ENCODE measurements around the gene INPP4B.
A peak's percentile ranks its signal among the peaks of the same experiment; 100 is the strongest.
"Not testable (repeated sequence)": the region's sequence is repeated elsewhere in the genome, so short reads cannot be mapped to it uniquely, and the experiment has no call there.

Gene INPP4B

DNA sequence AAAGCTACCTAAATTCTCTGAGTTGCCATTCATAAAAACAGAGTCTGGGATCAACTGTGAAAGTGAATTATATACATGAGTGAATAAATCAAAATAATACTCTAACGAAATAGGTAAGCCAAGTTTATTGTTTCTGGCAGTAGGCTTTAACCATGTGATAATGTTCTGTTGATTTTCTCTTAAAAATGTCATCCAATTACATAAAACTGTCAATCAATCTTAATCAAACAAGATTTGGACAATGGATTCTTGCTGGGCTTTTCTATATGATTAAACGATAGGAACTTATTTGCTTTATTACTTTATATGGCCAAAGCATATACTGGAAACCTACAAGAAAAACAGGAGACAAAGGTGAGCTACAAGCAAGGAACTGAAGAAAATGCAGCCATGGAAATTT is 148.8 kb downstream of the INPP4B start:
- no peak for DNase-seq (ENCODE audit: low read depth)
- no peak overlapping the region for H3K4me3 ChIP-seq (ENCODE audit: low read depth, low read length)

DNA sequence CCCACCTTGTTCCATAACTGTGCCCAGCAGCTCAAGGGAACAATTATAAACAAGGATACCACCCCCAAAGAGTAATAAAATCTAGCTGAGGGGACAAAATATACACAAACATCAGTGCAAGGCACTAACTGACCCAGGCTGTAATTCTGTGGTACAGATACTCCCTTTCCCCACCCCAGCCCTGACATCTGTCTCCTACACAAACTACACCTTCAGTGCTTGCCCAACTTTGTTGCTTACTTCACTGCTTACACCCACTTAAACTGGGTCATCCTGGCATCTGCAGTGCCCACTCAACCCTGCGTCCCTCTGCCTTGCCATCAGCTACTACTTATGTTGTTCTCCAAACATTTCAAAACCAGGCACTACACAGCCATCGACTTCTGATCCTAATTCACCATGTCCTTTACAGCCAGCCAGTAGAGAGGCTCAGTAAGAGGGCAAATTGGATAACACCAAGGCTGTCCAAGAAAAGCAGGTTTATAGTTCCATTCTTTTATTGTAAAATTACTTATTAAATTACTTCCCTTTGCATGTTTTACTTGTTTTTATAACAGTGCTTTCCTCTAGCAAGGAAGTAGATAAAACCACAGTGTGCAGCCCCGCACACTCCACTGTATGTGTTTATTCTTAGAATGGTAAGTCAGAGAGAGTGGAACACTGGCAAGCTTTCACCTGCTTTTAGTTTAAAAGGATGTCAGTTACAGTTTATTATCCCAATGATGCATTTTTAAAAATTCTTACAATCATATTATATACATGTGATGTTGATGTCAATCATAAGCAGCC is 149.6 kb downstream of the INPP4B start:
- DNase-seq (ENCODE audit: low read depth): no peak
- H3K4me3 ChIP-seq (ENCODE audit: low read depth, low read length): no peak overlapping the region

DNA sequence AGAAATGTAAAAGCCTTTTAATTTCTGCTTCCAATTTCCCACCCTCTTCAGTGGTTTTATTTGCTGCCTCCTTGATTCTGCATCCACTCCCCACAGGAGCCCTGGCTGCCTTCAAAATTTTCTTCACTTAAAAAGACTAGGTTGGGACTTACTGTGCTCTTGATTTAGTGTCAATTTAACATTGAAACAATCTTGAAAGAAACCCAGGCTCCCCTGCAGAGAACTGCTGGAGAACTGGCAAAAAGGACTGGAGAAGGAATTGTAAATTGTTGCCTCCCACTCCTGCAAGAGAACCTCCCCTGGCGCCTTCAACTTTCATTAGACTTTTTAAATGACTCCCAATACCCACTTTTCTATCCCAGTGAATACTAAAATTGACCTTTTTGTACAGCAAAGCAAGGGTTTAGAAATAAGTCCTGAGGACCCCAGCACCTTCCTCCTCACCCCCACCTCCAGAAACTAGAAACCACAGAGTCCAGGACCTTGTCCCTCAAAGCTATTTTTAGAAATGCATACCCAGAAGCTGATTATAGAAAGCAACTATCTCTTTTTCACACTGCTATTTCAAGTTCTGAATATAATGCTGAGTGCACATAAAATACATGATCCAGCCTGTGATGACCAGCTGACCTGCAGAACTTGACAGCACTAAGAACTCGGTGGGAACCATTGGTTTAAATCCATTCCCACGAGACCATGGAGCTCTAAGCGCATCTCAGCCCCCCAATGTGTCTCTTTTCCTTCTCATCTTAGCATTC is 155.5 kb downstream of the INPP4B start:
- H3K4me3 ChIP-seq (ENCODE audit: low read depth, low read length): no peak overlapping the region
- DNase-seq (ENCODE audit: low read depth): no peak

DNA sequence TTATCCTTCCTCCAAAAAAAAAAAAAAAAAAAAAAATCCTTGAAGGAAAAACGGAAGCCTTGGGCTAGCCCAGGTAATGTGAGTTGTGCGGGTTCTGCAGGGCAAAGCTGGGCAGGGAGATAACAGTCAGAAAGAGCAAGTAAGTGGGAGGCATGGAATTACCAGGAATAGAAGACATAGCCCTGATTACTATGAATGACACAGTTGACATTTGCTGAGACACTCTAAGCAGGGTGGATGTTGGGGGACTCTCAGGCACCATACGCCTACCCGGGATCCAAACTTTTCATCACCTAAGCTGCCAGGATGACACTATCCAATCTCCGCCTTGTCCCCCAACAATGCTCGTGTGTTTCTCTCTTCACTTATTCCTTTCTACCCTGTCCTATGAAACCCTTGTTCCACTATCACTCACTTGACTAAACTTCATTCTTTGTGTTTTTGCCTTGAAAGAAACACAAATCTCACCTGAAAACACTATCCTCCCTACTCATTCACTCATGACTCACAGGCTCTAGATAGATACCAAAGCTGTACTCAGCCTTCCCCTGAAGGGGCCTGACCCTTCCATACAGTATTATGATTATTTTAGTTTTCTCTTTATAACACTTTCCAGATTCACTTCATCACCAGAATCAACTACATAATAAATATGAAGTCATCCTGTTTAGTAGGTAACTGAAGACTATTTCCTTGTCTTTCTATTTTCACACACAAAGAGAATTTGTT is 158.4 kb downstream of the INPP4B start:
- no peak overlapping the region for H3K4me3 ChIP-seq (ENCODE audit: low read depth, low read length)
- DNase-seq (ENCODE audit: low read depth): no peak

DNA sequence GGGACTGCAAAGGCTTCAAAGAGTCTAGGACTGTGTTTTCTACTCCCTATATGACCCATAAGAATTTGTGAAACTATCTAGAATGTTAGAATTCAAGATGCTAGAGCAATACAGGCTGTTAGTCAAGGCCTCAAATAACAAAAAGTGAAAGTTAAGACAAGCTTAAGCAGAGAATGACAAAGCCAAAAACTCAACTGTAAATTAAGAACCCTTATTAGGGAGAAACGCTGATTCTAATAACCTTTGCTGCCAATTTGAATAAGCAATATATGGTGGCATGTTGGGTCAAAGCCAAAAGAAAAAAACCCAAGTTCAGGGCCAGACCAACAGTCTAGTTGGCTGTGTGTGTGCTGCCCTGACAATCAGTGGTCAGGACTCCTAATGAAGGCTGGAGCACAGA is 160.0 kb downstream of the INPP4B start:
- no peak overlapping the region for H3K4me3 ChIP-seq (ENCODE audit: low read depth, low read length)
- no peak for DNase-seq (ENCODE audit: low read depth)

DNA sequence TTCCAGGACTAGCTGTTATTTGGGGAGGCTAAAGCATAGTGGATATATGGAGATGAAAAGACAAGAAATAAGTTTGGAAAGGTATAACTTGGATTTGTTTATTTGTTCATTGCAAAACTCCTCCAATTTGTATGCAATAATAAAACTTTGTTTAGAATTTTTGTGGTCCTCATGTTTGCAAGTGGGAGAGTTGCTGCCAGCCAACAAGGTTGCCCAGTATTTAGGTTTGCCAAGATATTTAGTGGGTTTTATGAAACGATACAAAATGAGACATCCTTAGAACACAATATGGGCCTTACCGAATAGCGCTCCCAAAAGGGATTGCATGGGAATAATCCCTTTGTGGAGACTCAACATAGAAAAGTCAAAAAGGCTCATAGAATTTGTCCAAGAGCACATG is 162.1 kb downstream of the INPP4B start:
- H3K4me3 ChIP-seq (ENCODE audit: low read depth, low read length): no peak overlapping the region
- DNase-seq (ENCODE audit: low read depth): no peak

DNA sequence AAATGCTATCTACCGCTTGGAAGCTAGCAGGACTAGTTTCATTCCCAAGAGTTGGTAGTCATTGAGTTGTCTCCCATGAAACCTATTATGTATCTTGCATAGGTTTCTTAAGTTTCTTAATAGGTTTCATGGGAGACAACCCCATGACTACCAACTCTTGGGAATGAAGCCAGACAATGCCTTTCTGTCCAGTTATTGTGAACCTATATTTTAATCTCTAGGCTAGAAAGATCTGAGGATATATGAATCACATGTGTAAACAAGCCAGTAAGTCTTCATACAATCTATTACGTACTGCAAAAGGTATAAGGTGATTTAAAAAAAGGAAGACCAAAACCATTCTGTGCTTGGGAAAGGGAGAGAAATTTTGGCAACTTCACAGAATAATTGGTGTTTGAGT is 162.6 kb downstream of the INPP4B start:
- no peak for DNase-seq (ENCODE audit: low read depth)
- H3K4me3 ChIP-seq (ENCODE audit: low read depth, low read length): no peak overlapping the region

DNA sequence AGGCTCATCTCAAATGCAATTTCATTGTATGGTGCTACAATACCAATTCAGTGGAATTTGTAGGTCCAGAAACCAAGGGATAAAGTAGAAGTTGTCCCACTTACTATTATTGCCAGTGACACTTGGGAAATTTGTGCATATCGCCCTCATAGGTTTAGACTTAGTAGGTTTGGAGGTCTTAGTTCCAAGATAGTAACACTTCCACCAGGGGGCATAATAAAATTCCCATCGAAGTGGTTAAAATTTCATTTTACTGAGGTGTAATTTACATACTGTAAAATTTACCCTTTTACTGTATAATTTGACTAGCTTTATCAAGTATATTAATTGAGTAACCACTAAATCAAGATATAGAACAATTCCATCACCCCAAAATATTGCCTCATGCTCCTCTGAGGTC is 174.6 kb downstream of the INPP4B start:
- H3K4me3 ChIP-seq (ENCODE audit: low read depth, low read length): no peak overlapping the region

DNA sequence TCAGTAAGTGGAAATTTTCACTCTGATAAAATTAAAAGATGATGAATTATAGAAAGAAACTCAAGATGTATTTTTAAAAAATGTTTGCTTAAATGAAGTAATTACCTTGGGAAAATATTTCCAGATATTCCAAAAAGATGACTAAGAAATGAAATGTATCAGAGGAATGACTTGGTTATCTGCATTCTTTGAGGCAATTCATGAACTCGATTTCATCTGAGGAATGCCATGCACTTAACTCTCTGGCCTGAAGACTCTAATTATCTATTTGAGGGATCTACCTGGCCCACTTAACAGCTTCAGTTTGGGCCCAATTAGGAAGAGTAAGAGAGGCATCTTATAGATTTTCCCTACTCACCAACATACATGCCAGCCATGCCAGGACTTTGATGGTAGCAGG is 182.3 kb downstream of the INPP4B start:
- no peak for DNase-seq (ENCODE audit: low read depth)
- no peak overlapping the region for H3K4me3 ChIP-seq (ENCODE audit: low read depth, low read length)

More for the DNA sequence above, 174.6 kb downstream of the INPP4B start:
- no peak for DNase-seq (ENCODE audit: low read depth)

DNA sequence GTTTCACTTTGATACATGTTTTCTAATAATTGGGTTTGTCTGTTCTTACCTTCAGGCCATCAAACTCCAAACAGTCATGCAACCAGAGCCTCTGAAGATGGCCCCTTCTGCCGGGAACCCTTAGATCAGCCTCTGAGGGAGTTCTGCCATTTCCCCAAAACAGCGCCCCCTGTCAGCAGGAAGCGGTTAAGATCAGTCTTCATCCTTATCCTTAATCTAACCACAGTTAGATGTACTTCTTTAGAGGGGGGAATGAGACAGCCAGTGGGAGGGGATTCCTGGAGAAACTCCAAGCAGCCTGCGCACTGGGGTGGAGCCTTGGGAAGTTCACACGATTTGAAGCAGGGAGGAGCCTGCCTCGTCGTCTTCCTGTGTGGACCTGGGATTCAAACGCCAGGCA is 185.4 kb downstream of the INPP4B start:
- H3K4me3 ChIP-seq (ENCODE audit: low read depth, low read length): no peak overlapping the region
- no peak for DNase-seq (ENCODE audit: low read depth)

DNA sequence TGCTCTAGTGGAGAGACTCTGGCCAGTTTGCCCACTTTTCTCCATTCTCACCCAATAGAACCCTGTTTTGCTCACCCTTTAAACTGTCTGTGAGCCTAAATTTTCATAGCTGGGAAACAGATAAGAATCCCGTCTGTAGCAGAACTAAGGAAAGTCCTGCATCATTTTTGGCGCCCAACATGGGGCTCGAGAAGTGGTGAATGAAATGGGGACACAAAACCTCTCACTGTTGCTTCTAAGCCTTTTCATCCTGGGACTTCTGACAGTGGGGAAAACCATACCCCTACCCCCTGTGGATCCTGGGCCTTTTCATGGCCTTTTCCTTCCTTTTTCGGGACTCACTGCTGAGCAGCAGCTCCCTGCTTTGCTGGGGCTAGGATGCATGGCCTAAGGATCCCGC is 189.9 kb downstream of the INPP4B start:
- no peak overlapping the region for H3K4me3 ChIP-seq (ENCODE audit: low read depth, low read length)
- peak; percentile 0 for DNase-seq (ENCODE audit: low read depth)

DNA sequence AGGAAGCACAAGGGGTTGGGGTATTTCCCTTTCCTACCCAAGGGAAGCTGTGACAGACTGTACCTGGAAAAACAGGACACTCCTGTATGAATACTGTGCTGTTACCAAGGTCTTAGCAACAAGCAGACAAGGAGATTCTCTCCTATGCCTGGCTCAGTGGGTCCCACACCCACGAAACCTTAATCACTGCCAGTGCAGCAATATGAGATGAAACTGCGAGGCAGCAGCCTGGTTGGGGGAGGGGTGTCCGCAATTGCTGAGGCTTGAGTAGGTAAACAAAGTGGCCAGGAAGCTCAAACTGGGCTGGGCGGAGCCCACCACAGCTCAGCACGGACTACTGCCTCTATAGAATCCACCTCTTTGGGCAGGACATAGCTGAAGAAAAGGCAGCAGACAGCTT is 197.7 kb downstream of the INPP4B start:
- no peak overlapping the region for H3K4me3 ChIP-seq (ENCODE audit: low read depth, low read length)
- no peak for DNase-seq (ENCODE audit: low read depth)

DNA sequence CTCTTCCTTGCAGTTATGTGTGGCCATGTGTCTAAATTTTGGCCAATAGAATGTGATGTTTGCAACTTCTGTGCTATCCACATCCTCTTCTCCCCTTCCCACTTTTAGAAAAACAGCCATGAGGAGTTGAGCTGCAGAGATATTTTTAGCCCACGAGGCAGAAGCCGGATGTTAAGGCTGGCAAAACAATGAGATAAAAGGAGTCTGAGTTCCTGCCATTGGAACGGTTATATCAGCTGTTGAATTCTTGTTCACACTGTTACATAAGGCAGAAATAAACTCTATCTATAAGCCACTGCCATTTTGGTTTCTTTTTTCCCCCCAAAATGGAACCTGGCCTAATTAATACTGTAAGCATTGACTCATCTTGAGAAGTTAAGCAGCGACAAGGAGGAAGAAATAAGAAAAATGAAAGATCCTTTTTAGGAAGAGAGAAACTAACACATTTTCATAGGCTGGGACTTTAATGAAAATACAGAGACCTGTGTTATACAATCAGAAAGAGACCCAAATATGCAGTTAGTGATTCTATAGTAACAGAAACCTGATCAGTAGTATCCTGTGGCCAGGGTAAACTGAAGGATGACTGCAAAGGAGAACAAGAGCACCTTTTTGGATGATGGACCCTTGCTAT is 200.5 kb downstream of the INPP4B start:
- H3K4me3 ChIP-seq (ENCODE audit: low read depth, low read length): no peak overlapping the region
- no peak for DNase-seq (ENCODE audit: low read depth)

DNA sequence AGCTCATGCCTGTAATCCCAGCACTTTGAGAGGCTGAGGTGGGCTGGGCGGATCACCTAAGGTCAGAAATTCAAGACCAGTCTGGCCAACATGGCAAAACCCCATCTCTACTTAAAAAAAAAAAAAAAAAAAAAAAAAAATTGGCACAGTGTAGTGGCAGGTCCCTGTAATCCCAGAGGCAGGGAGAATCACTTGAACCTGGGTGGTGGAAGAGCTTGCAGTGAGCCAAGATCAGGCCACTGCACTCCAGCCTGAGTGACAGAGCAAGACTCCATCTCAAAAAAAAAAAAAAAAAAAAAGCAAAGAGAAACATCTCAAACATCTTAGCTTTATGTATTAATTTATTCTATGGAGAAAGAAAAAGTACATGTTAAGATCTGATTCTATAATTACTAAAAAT is 201.5 kb downstream of the INPP4B start:
- DNase-seq (ENCODE audit: low read depth); H3K4me3 ChIP-seq (ENCODE audit: low read depth, low read length): not testable (repeated sequence)

DNA sequence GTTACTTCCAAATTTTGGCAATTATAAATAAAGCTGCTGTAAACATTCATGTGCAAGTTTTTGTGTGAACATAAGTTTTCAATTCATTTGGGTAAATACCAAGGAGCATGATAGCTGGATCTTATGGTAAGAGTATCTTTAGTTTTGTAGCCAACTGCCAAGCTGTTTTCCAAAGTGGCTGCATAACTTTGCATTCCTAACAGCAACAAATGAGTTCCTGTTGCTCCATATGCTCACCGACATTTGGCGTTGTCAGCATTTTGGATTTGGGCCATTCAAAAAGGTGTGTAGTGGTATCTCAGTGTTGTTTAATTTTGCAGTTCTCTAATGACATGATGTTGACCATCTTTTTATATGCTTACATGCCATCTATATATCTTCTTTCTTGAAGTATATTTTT is 208.5 kb downstream of the INPP4B start:
- DNase-seq (ENCODE audit: low read depth): no peak
- H3K4me3 ChIP-seq (ENCODE audit: low read depth, low read length): no peak overlapping the region

DNA sequence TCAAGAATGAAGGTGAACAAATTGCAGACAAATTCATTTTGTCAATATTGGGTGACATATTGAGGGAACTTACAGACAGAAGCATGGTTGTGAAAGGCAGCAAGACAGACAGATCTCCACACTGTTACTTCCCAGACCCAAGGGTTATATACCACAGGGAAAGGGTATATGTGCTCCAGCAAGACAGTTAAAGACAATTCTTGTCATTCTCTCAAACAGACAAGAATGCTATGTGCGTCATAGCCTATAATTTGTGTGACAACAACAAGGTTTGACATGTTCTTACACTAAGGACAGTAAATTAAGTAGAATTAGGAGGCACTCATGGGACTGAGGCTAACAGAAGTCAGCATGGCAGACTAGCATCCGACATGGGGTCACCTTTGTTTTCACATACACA is 214.3 kb downstream of the INPP4B start:
- DNase-seq (ENCODE audit: low read depth): no peak
- no peak overlapping the region for H3K4me3 ChIP-seq (ENCODE audit: low read depth, low read length)

DNA sequence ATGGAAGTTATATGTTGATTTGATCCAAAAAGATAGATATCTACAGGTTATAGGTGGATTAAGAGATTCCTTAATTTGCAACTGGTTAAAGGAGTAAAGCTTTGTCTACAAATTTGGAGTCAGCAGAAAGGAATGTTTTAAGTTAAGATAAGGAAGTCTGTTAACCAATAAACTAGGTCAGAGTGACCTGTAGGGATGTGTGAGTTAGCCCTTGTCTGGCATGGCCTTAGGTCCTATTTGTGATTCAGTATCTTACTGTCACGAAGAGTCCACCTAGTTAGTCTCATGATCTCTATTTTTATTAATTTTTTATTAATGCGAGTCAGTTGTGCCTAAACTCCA is 230.8 kb downstream of the INPP4B start:
- no peak overlapping the region for H3K4me3 ChIP-seq (ENCODE audit: low read depth, low read length)
- DNase-seq (ENCODE audit: low read depth): no peak

DNA sequence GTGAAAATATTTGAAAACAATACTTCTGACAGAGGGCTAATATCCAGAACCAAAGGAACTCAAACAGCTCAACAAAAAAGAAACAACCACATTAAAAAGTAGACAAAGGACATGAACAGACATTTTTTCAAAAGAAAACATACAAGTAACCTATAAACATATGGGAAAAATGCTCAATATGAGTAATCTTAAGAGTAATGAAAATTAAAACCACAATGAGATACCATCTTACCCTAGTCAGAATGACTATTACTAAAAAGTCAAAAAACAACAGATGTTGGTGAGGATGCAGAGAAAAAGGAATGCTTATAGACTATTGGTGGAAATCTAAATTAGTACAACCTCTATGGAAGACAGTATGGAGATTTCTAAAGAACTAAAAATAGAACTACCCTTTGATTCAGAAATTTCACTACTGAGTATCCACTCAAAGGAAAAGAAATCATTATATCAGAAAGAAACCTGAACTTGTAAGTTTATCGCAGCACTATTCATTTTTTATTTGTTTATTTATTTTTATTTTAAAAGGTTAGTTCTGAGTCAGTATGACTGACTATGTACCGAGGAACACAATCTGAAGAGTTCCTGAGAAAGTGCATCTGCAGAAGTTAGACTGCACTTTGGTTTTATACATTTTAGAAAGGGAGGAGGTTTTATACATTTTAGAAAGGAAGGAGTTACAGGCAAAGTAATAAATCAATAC is 231.3 kb downstream of the INPP4B start:
- DNase-seq (ENCODE audit: low read depth): no peak
- H3K4me3 ChIP-seq (ENCODE audit: low read depth, low read length): no peak overlapping the region

DNA sequence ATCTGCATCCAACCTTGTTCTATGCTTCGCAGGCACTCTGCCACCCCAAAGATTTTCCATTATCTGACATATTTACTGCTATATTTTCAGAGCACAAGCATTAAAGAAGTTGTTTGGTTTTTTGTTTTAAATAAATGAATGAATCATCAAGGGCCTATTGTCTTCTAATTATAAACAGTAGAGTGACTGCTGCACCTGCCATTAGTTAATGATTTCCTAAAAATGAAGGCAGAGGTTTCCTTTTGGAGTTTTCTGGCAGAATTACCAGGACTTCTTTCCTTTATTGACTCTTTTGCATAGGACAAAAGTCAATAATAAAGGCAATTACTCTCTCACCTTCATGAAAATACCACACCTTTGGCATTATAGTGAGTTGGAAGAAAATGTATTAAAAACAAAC is 238.1 kb downstream of the INPP4B start:
- DNase-seq (ENCODE audit: low read depth): no peak
- no peak overlapping the region for H3K4me3 ChIP-seq (ENCODE audit: low read depth, low read length)

DNA sequence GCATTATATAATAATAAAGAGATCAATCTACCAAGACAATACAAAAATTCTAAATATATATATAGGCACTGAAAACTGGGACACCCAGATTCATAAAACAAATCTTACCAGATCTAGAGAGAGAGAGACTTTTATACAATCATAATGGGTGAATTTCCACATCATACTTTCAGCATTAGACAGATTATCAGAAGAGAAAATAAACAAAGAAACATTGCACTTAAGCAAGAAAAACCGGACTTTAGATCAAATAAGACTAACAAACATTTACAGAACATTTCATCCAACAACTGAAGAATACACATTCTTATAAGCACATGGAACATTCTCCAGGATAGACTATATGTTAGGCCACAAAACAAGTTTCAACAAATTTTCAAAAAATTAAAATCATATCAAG is 245.1 kb downstream of the INPP4B start:
- H3K4me3 ChIP-seq (ENCODE audit: low read depth, low read length): no peak overlapping the region
- DNase-seq (ENCODE audit: low read depth): no peak
